K562 (cell line): ENCODE results near the gene PFDN2. TPM values are rescaled to one million over a fixed set of nuclear protein-coding genes. Genes with fewer than 3 reads are reported as not detected.

Source experiments
- HMGN3 ChIP-seq: IDR thresholded peaks from 2 replicates; pipeline ENCODE4 v1.6.1; 2011; ENCODE audit warnings: borderline replicate concordance, low read depth, mild to moderate bottlenecking, mixed read lengths, low read length; ENCODE audit not compliant: insufficient read length; ENCODE audit errors: extremely low read depth
- HNRNPK ChIP-seq: fragments of 200-400 bp; formaldehyde crosslinking; IDR thresholded peaks from one replicate; pipeline ENCODE4 v1.6.1; 2018; ENCODE audit warnings: mild to moderate bottlenecking, low read depth, low read length; ENCODE audit not compliant: poor library complexity, severe bottlenecking
- HOXB6 ChIP-seq: fragments of 250-450 bp; sonication (Bioruptor Pico); IDR thresholded peaks from 2 replicates; pipeline ENCODE4 v1.5.1; 2022; ENCODE audit warnings: mild to moderate bottlenecking, borderline replicate concordance
- MED1 ChIP-seq: sonication (generic); formaldehyde crosslinking; IDR thresholded peaks from 2 replicates; pipeline ENCODE4 v1.8.1; 2023; ENCODE audit warnings: missing genetic modification reagents, borderline replicate concordance
- NCOA1 ChIP-seq: fragments of 450-650 bp; IDR thresholded peaks from 2 replicates; pipeline ENCODE4 v1.6.1; 2016; ENCODE audit warnings: low read depth
- RBBP5 ChIP-seq: fragments of 200-600 bp; sonication (generic); IDR thresholded peaks from 2 replicates; pipeline ENCODE4 v1.6.1; 2012; ENCODE audit warnings: borderline replicate concordance, mild to moderate bottlenecking, low read length, control low read depth, inconsistent platforms; ENCODE audit not compliant: insufficient read depth, poor library complexity, severe bottlenecking
- RBM25 ChIP-seq: fragments of 200-400 bp; formaldehyde crosslinking; IDR thresholded peaks from 2 replicates; pipeline ENCODE4 v1.6.1; 2018; ENCODE audit warnings: low read length, low read depth, moderate library complexity; ENCODE audit not compliant: severe bottlenecking
- ZNF224 ChIP-seq: sonication (generic); formaldehyde crosslinking; IDR thresholded peaks from 2 replicates; pipeline ENCODE4 v1.8.0; 2022; ENCODE audit warnings: mild to moderate bottlenecking, missing genetic modification reagents
- ZNF311 ChIP-seq: fragments of 250-450 bp; sonication (Bioruptor Pico); IDR thresholded peaks from 2 replicates; pipeline ENCODE4 v1.4.0; 2020; ENCODE audit warnings: mild to moderate bottlenecking, moderate library complexity
- ZNF384 ChIP-seq: IDR thresholded peaks from 2 replicates; pipeline ENCODE4 v1.6.1; 2012; ENCODE audit warnings: low read depth, low read length, improper control_type of control experiment
- ZNF407 ChIP-seq: fragments of 450-650 bp; IDR thresholded peaks from 2 replicates; pipeline ENCODE4 v1.6.1; 2016; ENCODE audit warnings: low read depth
- ZNF57 ChIP-seq: fragments of 450-650 bp; formaldehyde crosslinking; IDR thresholded peaks from 2 replicates; pipeline ENCODE4 v1.4.0; 2020; ENCODE audit warnings: mild to moderate bottlenecking, moderate library complexity
- ZNF655 ChIP-seq: fragments of 250-450 bp; sonication (Bioruptor Pico); IDR thresholded peaks from 2 replicates; pipeline ENCODE4 v1.5.0; 2021
- polyA plus RNA-seq, 8 experiments: library from polyadenylated mRNA; depleted of rRNA in 4 of 8; stranded (reverse) in 5 of 8; unstranded in 3 of 8; fragments of >200 nt; fragmentation: Nextera tagmentation in 2 of 8; fragmentation: Illumina TruSeq in 1 of 8; extraction: Ambion mirVana in 2 of 8; extraction: Trizol in 1 of 8; gene quantifications; 2 replicates each; pipeline versions ENCODE4 v1.2.1 to v1.2.3, GENCODE V29; 2011 to 2014; ENCODE audit warnings: inconsistent platforms in 1 of 8, missing spikeins in 1 of 8
- total RNA-seq, 7 experiments: library from RNA; depleted of rRNA in 6 of 7; stranded (reverse); fragments of >200 nt in 6 of 7; fragmentation: Illumina TruSeq in 2 of 7; extraction: Trizol in 2 of 7; gene quantifications; 2 replicates each; pipeline versions ENCODE4 v1.2.1 to v1.2.3, GENCODE V29; 2011 to 2021; ENCODE audit warnings: low replicate concordance in 1 of 7
- TF ChIP-seq, protein P1 (sequence below): sonication (generic); formaldehyde crosslinking; IDR thresholded peaks from 2 replicates; pipeline ENCODE4 v1.8.1; 2023; ENCODE audit warnings: mild to moderate bottlenecking, missing genetic modification reagents

PFDN2 gene
- total and polyA plus RNA-seq, 9 of the 15 experiments (the other 6 are each of a cell fraction or from before 2014, with no cell fraction given) = 50.2 to 361 (median 144) TPM

GRCh38 chr1:161159087-161159912 lies 41.5 kb upstream of the PFDN2 start, which contains the start of gene USP21 (continued):
- TF ChIP-seq, protein P1, sequence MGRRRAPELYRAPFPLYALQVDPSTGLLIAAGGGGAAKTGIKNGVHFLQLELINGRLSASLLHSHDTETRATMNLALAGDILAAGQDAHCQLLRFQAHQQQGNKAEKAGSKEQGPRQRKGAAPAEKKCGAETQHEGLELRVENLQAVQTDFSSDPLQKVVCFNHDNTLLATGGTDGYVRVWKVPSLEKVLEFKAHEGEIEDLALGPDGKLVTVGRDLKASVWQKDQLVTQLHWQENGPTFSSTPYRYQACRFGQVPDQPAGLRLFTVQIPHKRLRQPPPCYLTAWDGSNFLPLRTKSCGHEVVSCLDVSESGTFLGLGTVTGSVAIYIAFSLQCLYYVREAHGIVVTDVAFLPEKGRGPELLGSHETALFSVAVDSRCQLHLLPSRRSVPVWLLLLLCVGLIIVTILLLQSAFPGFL (CRISPR knock-in tag) = peak; percentile 92; the same call in 1 of the 2 replicates
- no peak for TF ChIP-seq ZNF655 (CRISPR knock-in tag)
- TF ChIP-seq NCOA1 = no peak
- TF ChIP-seq HOXB6 (CRISPR knock-in tag) = no peak
- no peak for TF ChIP-seq ZNF224 (CRISPR knock-in tag)
- TF ChIP-seq RBBP5 = peak; percentile 51
- TF ChIP-seq ZNF311 (CRISPR knock-in tag) = no peak
- TF ChIP-seq ZNF57 (CRISPR knock-in tag) = no peak
- no peak for TF ChIP-seq MED1
- TF ChIP-seq ZNF384 = 0 out of 2 replicates have a peak, but pooled peaks have one; percentile 14
- TF ChIP-seq HMGN3 = peak; percentile 62
- TF ChIP-seq ZNF407 = peak; percentile 45; the same call in 1 of the 2 replicates
- TF ChIP-seq HNRNPK = no peak
- no peak for TF ChIP-seq RBM25
